Measurements from ENCODE around the gene RPS6KA1. TPM values are rescaled to one million over a fixed set of nuclear protein-coding genes. Genes with fewer than 3 reads are reported as not detected.

Gene RPS6KA1
- total and polyA plus RNA-seq, 10 of the 15 experiments (the other 5 are each of a cell fraction or from before 2014, with no cell fraction given) = 5.0 to 136 (median 91.5) TPM

DNA sequence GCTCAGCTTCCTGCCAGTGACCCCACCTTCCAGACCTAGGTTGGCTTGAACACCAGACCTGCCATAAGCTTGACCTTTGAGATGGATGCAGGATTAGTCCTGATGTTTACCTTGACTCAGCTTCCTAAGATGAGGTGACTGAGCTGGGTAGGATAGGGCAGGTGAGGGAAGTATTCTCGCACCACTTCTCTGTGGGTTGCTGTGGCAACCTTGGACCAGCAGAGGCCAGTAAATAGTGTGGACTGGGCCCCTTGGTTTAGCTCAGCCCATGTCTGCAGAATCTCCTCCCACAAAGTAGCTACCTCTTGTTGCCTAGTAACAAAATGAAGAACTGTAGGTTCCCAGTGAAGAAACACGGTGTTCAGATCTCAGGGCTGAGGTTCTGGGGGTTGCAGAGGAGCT lies 8.4 kb downstream of the RPS6KA1 start:
- Histone ChIP-seq H3K79me2 (ENCODE audit: control insufficient read depth, insufficient read depth, low read length) (peaks cover 2% of the 10 kb centered on the region; the same call in 1 of the 2 replicates), H2AFZ (ENCODE audit: control insufficient read depth, low read depth, low read length) (no peak overlapping the region), H3K27ac (ENCODE audit: control insufficient read depth, insufficient read depth) (no peak overlapping the region), H3K9me3 (replicated peaks; ENCODE audit: control insufficient read depth, insufficient read depth, low read length) (no peaks in the 10 kb centered on the region), H3K4me2 (ENCODE audit: control insufficient read depth, insufficient read depth) (no peak overlapping the region), H3K36me3 (ENCODE audit: control insufficient read depth in 2 of 2, insufficient read depth in 2 of 2, low read length in 1 of 2) (peaks cover 0 to 1% of the 10 kb centered on the region in 2 experiments; a peak in 3 of 4 replicates), H3K4me3 (no peak overlapping the region), H3K9ac (ENCODE audit: control insufficient read depth, insufficient read depth, low read length) (no peak overlapping the region), H3K27me3 (replicated peaks in 1 of 2; ENCODE audit: control insufficient read depth in 2 of 2, insufficient read depth in 2 of 2, low read length in 1 of 2) (no peaks in the 10 kb centered on the region), H4K20me1 (ENCODE audit: control insufficient read depth, insufficient read depth) (no peaks in the 10 kb centered on the region), H3K4me1 (ENCODE audit: control insufficient read depth, insufficient read depth, low read length) (peaks cover 53% of the 10 kb centered on the region)
- RAD21 ChIA-PET (ENCODE audit: unreplicated experiment) = interaction anchor here (0.5 to 4.4 kb wide), 21 partner anchors 10 to 251 kb away, joined by 3 to 28 read pairs (median 4); no protein-coding TSS in a partner anchor
- BruUV-seq (replicated peaks) = no TSS peak
- in situ Hi-C loops (cut with MboI) = no loop called here
- POLR2A ChIA-PET = interaction anchor here (0.5 to 2.3 kb wide), 10 partner anchors 8 to 299 kb away, joined by 3 to 9 read pairs (median 5); no protein-coding TSS in a partner anchor
- CTCF ChIA-PET = interaction anchor here (0.8 to 6.0 kb wide), 33 partner anchors 9 to 304 kb away, joined by 3 to 123 read pairs (median 7); partner anchors contain the start of genes CEP85, PIGV and RPS6KA1
- intact Hi-C loops (cut with micrococcal nuclease; ENCODE audit: unreplicated experiment) = no loop called here
- no peak for DNase-seq (ENCODE audit: low read depth, low spot score)
- SMC1A ChIA-PET (ENCODE audit: uncharacterized antibody, unreplicated experiment) = interaction anchor here (0.6 to 5.1 kb wide), 21 partner anchors 9 to 363 kb away, joined by 3 to 53 read pairs (median 4); partner anchors contain the start of genes DHDDS, GPATCH3 and RPS6KA1
- 28% methylated on average over 2 of the region's 2 CpGs for whole genome bisulfite sequencing (ENCODE audit: insufficient coverage, insufficient replicate concordance, low lambda C conversion rate, missing lambda C conversion rate)
- no peak for FAIRE-seq
- ATAC-seq = peak; percentile 4; the same call in 1 of the 3 replicates
- no peak for TF ChIP-seq MEF2B (IDR thresholded peaks at IDR 0.05; ENCODE audit: partially characterized antibody, poor library complexity, severe bottlenecking)
- TF ChIP-seq MTA3 (IDR thresholded peaks at IDR 0.05; ENCODE audit: borderline replicate concordance, low read length) = no peak
- TF ChIP-seq SREBF1 (IDR thresholded peaks at IDR 0.05; ENCODE audit: low read length) = no peak
- TF ChIP-seq CHD1 (IDR thresholded peaks at IDR 0.05; ENCODE audit: low read depth, low read length) = no peak
- no peak for TF ChIP-seq SRF (IDR thresholded peaks at IDR 0.05; ENCODE audit: low read depth in 2 of 2, low read length in 2 of 2)
- TF ChIP-seq, protein P1, sequence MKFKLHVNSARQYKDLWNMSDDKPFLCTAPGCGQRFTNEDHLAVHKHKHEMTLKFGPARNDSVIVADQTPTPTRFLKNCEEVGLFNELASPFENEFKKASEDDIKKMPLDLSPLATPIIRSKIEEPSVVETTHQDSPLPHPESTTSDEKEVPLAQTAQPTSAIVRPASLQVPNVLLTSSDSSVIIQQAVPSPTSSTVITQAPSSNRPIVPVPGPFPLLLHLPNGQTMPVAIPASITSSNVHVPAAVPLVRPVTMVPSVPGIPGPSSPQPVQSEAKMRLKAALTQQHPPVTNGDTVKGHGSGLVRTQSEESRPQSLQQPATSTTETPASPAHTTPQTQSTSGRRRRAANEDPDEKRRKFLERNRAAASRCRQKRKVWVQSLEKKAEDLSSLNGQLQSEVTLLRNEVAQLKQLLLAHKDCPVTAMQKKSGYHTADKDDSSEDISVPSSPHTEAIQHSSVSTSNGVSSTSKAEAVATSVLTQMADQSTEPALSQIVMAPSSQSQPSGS (IDR thresholded peaks at IDR 0.05; ENCODE audit: low read length) = no peak
- TF ChIP-seq REST (IDR thresholded peaks at IDR 0.05; ENCODE audit: low read depth, low read length) = no peak
- no peak for TF ChIP-seq YY1 (IDR thresholded peaks at IDR 0.05; ENCODE audit: low read depth, low read length)
- no peak for TF ChIP-seq RELA (IDR thresholded peaks at IDR 0.05; ENCODE audit: borderline replicate concordance, partially characterized antibody)
- TF ChIP-seq BMI1 (IDR thresholded peaks at IDR 0.05; ENCODE audit: borderline replicate concordance) = peak; percentile 49; the same call in 1 of the 2 replicates
- TF ChIP-seq CTCF (IDR thresholded peaks at IDR 0.05 in 2 of 3, conservative IDR thresholded peaks at IDR 0.05 in 1 of 3; ENCODE audit: control insufficient read depth in 2 of 3, extremely low read depth in 1 of 3, insufficient read depth in 1 of 3, low read depth in 3 of 3, low read length in 3 of 3) = peak; percentile 28 to 36 (median 30); a peak in 4 of 6 replicates
- TF ChIP-seq RAD21 (IDR thresholded peaks at IDR 0.05; ENCODE audit: insufficient read depth, low read depth, low read length) = peak; percentile 48
